ENCODE data around the gene MFSD11.

The MFSD11 gene

GRCh38 chr17:76737676-76738467, at the start of gene MFSD11:
TSS of gene MFSD11 (plus strand) at chr17:76738119. CDS start at chr17:76738353, 234 bp downstream.
- H3K27ac ChIP-seq (ENCODE audit: low read length), result no peak within 1 kb of the TSS
- DNase-seq (ENCODE audit: low read depth, low spot score), result peak; percentile 82
- peaks cover 17% of the 10 kb centered on the region for H3K36me3 ChIP-seq (ENCODE audit: control insufficient read depth, insufficient read depth, low read length)
- no peaks in the 10 kb centered on the region for H3K27me3 ChIP-seq (ENCODE audit: control insufficient read depth, insufficient read depth, low read length)
- H3K4me1 ChIP-seq (ENCODE audit: control insufficient read depth, insufficient read depth, low read length), result no peaks in the 10 kb centered on the region
- no peaks in the 10 kb centered on the region for H3K9me3 ChIP-seq (ENCODE audit: control insufficient read depth, insufficient read depth, low read length)
- H3K4me3 ChIP-seq (ENCODE audit: low read length), result peak within 1 kb of the TSS; percentile 99
- no CpG with 5 or more reads among the region's 57 CpGs for WGBS (ENCODE audit: insufficient coverage, insufficient read length)

GRCh38 chr17:76688165-76688622, 49.7 kb upstream of the MFSD11 start:
- peaks cover 7% of the 10 kb centered on the region for H3K4me1 ChIP-seq (ENCODE audit: control insufficient read depth, insufficient read depth, low read length)
- no peak for DNase-seq (ENCODE audit: low read depth, low spot score)

GRCh38 chr17:76689859-76690258, 48.1 kb upstream of the MFSD11 start:
- Histone ChIP-seq H3K9me3 (ENCODE audit: control insufficient read depth, insufficient read depth, low read length) (no peaks in the 10 kb centered on the region), H3K27ac (ENCODE audit: low read length) (no peak overlapping the region), H3K36me3 (ENCODE audit: control insufficient read depth, insufficient read depth, low read length) (no peaks in the 10 kb centered on the region), H3K4me3 (ENCODE audit: low read length) (no peak overlapping the region), H3K27me3 (ENCODE audit: control insufficient read depth, insufficient read depth, low read length) (no peaks in the 10 kb centered on the region), H3K4me1 (ENCODE audit: control insufficient read depth, insufficient read depth, low read length) (peaks cover 5% of the 10 kb centered on the region; the same call in 1 of the 2 replicates)
- WGBS (ENCODE audit: insufficient coverage, insufficient read length), result no CpG with 5 or more reads among the region's 11 CpGs
- DNase-seq (ENCODE audit: low read depth, low spot score), result no peak

More at GRCh38 chr17:76688165-76688622, 49.7 kb upstream of the MFSD11 start:
- H3K4me3 ChIP-seq (ENCODE audit: low read length), result no peak overlapping the region
- no CpG with 5 or more reads among the region's 11 CpGs for WGBS (ENCODE audit: insufficient coverage, insufficient read length)
- H3K36me3 ChIP-seq (ENCODE audit: control insufficient read depth, insufficient read depth, low read length), result no peaks in the 10 kb centered on the region
- H3K9me3 ChIP-seq (ENCODE audit: control insufficient read depth, insufficient read depth, low read length), result no peaks in the 10 kb centered on the region
- no peak overlapping the region for H3K27ac ChIP-seq (ENCODE audit: low read length)
- H3K27me3 ChIP-seq (ENCODE audit: control insufficient read depth, insufficient read depth, low read length), result no peaks in the 10 kb centered on the region

- Histone ChIP-seq H3K27me3 (ENCODE audit: control insufficient read depth, insufficient read depth, low read length) (no peaks in the 10 kb centered on the region), H3K9me3 (ENCODE audit: control insufficient read depth, insufficient read depth, low read length) (no peaks in the 10 kb centered on the region), H3K4me3 (ENCODE audit: low read length) (no peak overlapping the region), H3K27ac (ENCODE audit: low read length) (no peak overlapping the region), H3K36me3 (ENCODE audit: control insufficient read depth, insufficient read depth, low read length) (no peaks in the 10 kb centered on the region), H3K4me1 (ENCODE audit: control insufficient read depth, insufficient read depth, low read length) (peaks cover 5% of the 10 kb centered on the region; the same call in 1 of the 2 replicates)
- no CpG with 5 or more reads among the region's 13 CpGs for WGBS (ENCODE audit: insufficient coverage, insufficient read length)
- no peak for DNase-seq (ENCODE audit: low read depth, low spot score)
These were observed 47.2 kb upstream of the MFSD11 start for GRCh38 chr17:76690596-76691280.

- WGBS (ENCODE audit: insufficient coverage, insufficient read length), result no CpG with 5 or more reads among the region's 14 CpGs
- Histone ChIP-seq H3K9me3 (ENCODE audit: control insufficient read depth, insufficient read depth, low read length) (no peaks in the 10 kb centered on the region), H3K27me3 (ENCODE audit: control insufficient read depth, insufficient read depth, low read length) (no peaks in the 10 kb centered on the region), H3K27ac (ENCODE audit: low read length) (no peak overlapping the region), H3K4me1 (ENCODE audit: control insufficient read depth, insufficient read depth, low read length) (peaks cover 5% of the 10 kb centered on the region; the same call in 1 of the 2 replicates), H3K36me3 (ENCODE audit: control insufficient read depth, insufficient read depth, low read length) (no peaks in the 10 kb centered on the region), H3K4me3 (ENCODE audit: low read length) (no peak overlapping the region)
- no peak for DNase-seq (ENCODE audit: low read depth, low spot score)
These were observed 46.3 kb upstream of the MFSD11 start for GRCh38 chr17:76691379-76692191.

GRCh38 chr17:76695059-76695831, 42.7 kb upstream of the MFSD11 start:
- no peak for DNase-seq (ENCODE audit: low read depth, low spot score)
- H3K4me1 ChIP-seq (ENCODE audit: control insufficient read depth, insufficient read depth, low read length), result peaks cover 8% of the 10 kb centered on the region
- no peaks in the 10 kb centered on the region for H3K36me3 ChIP-seq (ENCODE audit: control insufficient read depth, insufficient read depth, low read length)
- H3K4me3 ChIP-seq (ENCODE audit: low read length), result no peak overlapping the region
- H3K27ac ChIP-seq (ENCODE audit: low read length), result no peak overlapping the region
- no peaks in the 10 kb centered on the region for H3K27me3 ChIP-seq (ENCODE audit: control insufficient read depth, insufficient read depth, low read length)
- no peaks in the 10 kb centered on the region for H3K9me3 ChIP-seq (ENCODE audit: control insufficient read depth, insufficient read depth, low read length)
- no CpG with 5 or more reads among the region's 16 CpGs for WGBS (ENCODE audit: insufficient coverage, insufficient read length)

GRCh38 chr17:76696763-76697701, 40.9 kb upstream of the MFSD11 start:
- Histone ChIP-seq H3K27ac (ENCODE audit: low read length) (no peak overlapping the region), H3K4me1 (ENCODE audit: control insufficient read depth, insufficient read depth, low read length) (peaks cover 10% of the 10 kb centered on the region)
- WGBS (ENCODE audit: insufficient coverage, insufficient read length), result no CpG with 5 or more reads among the region's 25 CpGs

GRCh38 chr17:76697702-76698465, 40.0 kb upstream of the MFSD11 start:
- no peak for DNase-seq (ENCODE audit: low read depth, low spot score)
- peaks cover 10% of the 10 kb centered on the region for H3K4me1 ChIP-seq (ENCODE audit: control insufficient read depth, insufficient read depth, low read length)
- no peak overlapping the region for H3K27ac ChIP-seq (ENCODE audit: low read length)
- no CpG with 5 or more reads among the region's 17 CpGs for WGBS (ENCODE audit: insufficient coverage, insufficient read length)
- no peaks in the 10 kb centered on the region for H3K27me3 ChIP-seq (ENCODE audit: control insufficient read depth, insufficient read depth, low read length)
- H3K36me3 ChIP-seq (ENCODE audit: control insufficient read depth, insufficient read depth, low read length), result no peaks in the 10 kb centered on the region
- H3K9me3 ChIP-seq (ENCODE audit: control insufficient read depth, insufficient read depth, low read length), result no peaks in the 10 kb centered on the region
- H3K4me3 ChIP-seq (ENCODE audit: low read length), result no peak overlapping the region

More at GRCh38 chr17:76696763-76697701, 40.9 kb upstream of the MFSD11 start:
- Histone ChIP-seq H3K4me3 (ENCODE audit: low read length) (no peak overlapping the region), H3K9me3 (ENCODE audit: control insufficient read depth, insufficient read depth, low read length) (no peaks in the 10 kb centered on the region), H3K27me3 (ENCODE audit: control insufficient read depth, insufficient read depth, low read length) (no peaks in the 10 kb centered on the region), H3K36me3 (ENCODE audit: control insufficient read depth, insufficient read depth, low read length) (no peaks in the 10 kb centered on the region)
- DNase-seq (ENCODE audit: low read depth, low spot score), result no peak
